Panc1 (cell line): ENCODE measurements around the gene KCNN3. TPM values are rescaled to one million over a fixed set of nuclear protein-coding genes. Genes with fewer than 3 reads are reported as not detected.

Experiments
- ATAC-seq: fragments of 200-7000 bp; cut with Tn5 transposase; 2 replicates; pipeline ENCODE4 v1.9.1; 2020; ENCODE audit warnings: mild to moderate bottlenecking, moderate library complexity
- BruUV-seq: library from RNA; stranded (reverse); fragments of 400-500 nt; replicated peaks from 2 replicates; lab custom pipeline; 2021; lab: Mats Ljungman, UMichigan
- CTCF ChIA-PET: fragments of 300-600 bp; sonication (Branson Sonifier 250); formaldehyde crosslinking; loops from one replicate; lab custom pipeline; 2022; ENCODE audit warnings: antibody characterized with exemption; lab: Charles Lee
- POLR2A ChIA-PET: fragments of 300-600 bp; sonication (Branson Sonifier 250); formaldehyde crosslinking; loops from one replicate; lab custom pipeline; 2022; ENCODE audit warnings: antibody characterized with exemption; lab: Charles Lee
- DNase-seq: peaks from one replicate; pipeline ENCODE4 v3.0.0-alpha.2; 2010; ENCODE audit warnings: low read depth, low spot score
- H3K27ac ChIP-seq: 2 replicates; pipeline ENCODE4 v1.5.1; 2011; ENCODE audit warnings: mild to moderate bottlenecking, low read length, inconsistent platforms
- H3K27me3 ChIP-seq: fragments of 200-500 bp; sonication (Bioruptor generic); 2 replicates; pipeline ENCODE4 v1.6.0; 2014; ENCODE audit warnings: low read length, inconsistent platforms; ENCODE audit not compliant: control insufficient read depth, insufficient read depth
- H3K36me3 ChIP-seq: fragments of 200-500 bp; sonication (Bioruptor generic); 2 replicates; pipeline ENCODE4 v1.5.1; 2014; ENCODE audit warnings: inconsistent platforms, mild to moderate bottlenecking, low read length, moderate library complexity; ENCODE audit not compliant: control insufficient read depth, insufficient read depth
- H3K4me1 ChIP-seq: 2 replicates; pipeline ENCODE4 v1.5.1; 2011; ENCODE audit warnings: inconsistent platforms, mild to moderate bottlenecking, low read length, moderate library complexity; ENCODE audit not compliant: control insufficient read depth, insufficient read depth
- H3K4me3 ChIP-seq, 2 experiments: 2 replicates each; pipeline ENCODE4 v1.5.1; 2011 to 2012; ENCODE audit warnings: low read depth in 2 of 2, low read length in 2 of 2, mild to moderate bottlenecking in 2 of 2, inconsistent platforms in 1 of 2, moderate library complexity in 1 of 2
- H3K9me3 ChIP-seq: fragments of 200-500 bp; sonication (Bioruptor generic); 2 replicates; pipeline ENCODE4 v1.5.1; 2014; ENCODE audit warnings: low read depth, mild to moderate bottlenecking, inconsistent platforms, low read length, moderate library complexity; ENCODE audit not compliant: control insufficient read depth, insufficient read depth
- POLR2AphosphoS5 ChIP-seq: IDR thresholded peaks from 2 replicates; pipeline ENCODE4 v1.6.1; 2012; ENCODE audit warnings: mild to moderate bottlenecking, low read depth, low read length, moderate library complexity
- SIN3A ChIP-seq: IDR thresholded peaks from 2 replicates; pipeline ENCODE4 v1.6.1; 2012; ENCODE audit warnings: low read depth, mild to moderate bottlenecking, low read length, moderate library complexity, borderline replicate concordance; ENCODE audit not compliant: insufficient read depth
- TCF7L2 ChIP-seq: IDR thresholded peaks from 2 replicates; pipeline ENCODE4 v1.6.1; 2011; ENCODE audit warnings: mild to moderate bottlenecking, low read depth, low read length, inconsistent platforms
- in situ Hi-C: cut with HindIII; loops from 2 replicates; pipeline ENCODE4 v1.10.0; 2016; ENCODE audit warnings: low sequenced_read_pairs, low pct_unique_long_range_greater_than_20kb
- intact Hi-C: fragments of 100-400 bp; cut with micrococcal nuclease; formaldehyde crosslinking; loops from one replicate; pipeline ENCODE4 v1.10.0; 2022; ENCODE audit not compliant: unreplicated experiment
- total RNA-seq: library from RNA; stranded (reverse); gene quantifications from one replicate; pipeline ENCODE4 v1.2.1, GENCODE V29; 2021; ENCODE audit not compliant: unreplicated experiment
- TF ChIP-seq, protein P1 (sequence below): fragments of 450-650 bp; IDR thresholded peaks from 2 replicates; pipeline ENCODE4 v1.5.1; 2017; ENCODE audit warnings: mild to moderate bottlenecking
- TF ChIP-seq, protein P2 (sequence below), 2 experiments: IDR thresholded peaks; 2 replicates each; pipeline ENCODE4 v1.6.1; 2011 to 2012; ENCODE audit warnings: low read depth in 2 of 2, control low read depth in 1 of 2, low read length in 1 of 2, mild to moderate bottlenecking in 1 of 2, moderate library complexity in 1 of 2; ENCODE audit not compliant: insufficient read depth in 1 of 2

The KCNN3 gene
- total RNA-seq, 1 experiment from 2014 or later: 0.05 TPM

DNA sequence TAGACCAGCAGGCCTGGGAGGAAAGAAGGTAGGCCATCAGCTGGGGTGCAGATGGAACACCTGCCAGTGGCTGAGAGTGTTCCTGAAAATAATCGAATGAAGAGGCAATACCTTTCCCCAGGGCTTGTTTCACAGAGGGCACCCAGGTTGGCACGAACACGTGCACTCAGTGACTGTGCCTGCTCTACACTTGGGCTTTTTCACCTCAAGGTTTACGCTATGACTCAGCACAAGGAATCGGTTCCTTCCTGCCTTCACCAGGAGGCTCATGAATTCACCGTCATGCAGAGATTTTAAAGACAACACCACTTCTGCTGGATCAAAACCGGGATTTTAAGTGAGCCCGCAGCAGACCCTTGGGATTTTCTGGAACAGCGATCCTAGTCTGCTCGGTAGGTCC lies 143.6 kb downstream of the KCNN3 start:
- TF ChIP-seq POLR2AphosphoS5: no peak
- CTCF ChIA-PET: no interaction called here
- no peak for DNase-seq
- POLR2A ChIA-PET: no interaction called here
- H3K4me3 ChIP-seq: no peak overlapping the region
- intact Hi-C loops: loop anchor here (5.0 kb wide), 1 partner anchor 276 kb away; the partner anchor contains the start of gene ZBTB7B
- no peaks in the 10 kb centered on the region for H3K9me3 ChIP-seq
- ATAC-seq: no peak
- in situ Hi-C loops: no loop called here
- H3K36me3 ChIP-seq: no peaks in the 10 kb centered on the region; the same call in 1 of the 2 replicates
- H3K27ac ChIP-seq: no peak overlapping the region
- H3K4me1 ChIP-seq: no peaks in the 10 kb centered on the region
- BruUV-seq: no TSS peak
- H3K27me3 ChIP-seq: peaks cover 3% of the 10 kb centered on the region; the same call in 1 of the 2 replicates

DNA sequence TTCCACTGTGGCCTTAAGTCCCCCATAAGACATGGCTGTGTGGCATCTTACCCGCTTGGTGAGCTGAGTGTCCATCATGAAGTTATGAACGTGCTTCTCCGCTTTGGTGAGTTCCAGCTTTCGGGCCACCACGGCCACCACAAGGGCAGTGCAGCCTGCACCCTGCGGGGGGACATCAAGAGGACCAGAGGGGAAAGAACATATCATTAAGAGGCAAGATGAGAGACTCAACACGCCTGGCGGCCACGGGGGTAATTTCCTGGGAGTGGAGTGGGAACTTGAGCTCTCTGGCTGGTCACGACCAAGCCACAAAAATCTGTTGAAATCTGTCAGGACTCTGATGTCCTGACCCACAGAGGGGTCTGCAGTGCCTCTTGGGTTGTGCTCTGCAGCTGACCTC lies 144.2 kb downstream of the KCNN3 start:
- no peak overlapping the region for H3K27ac ChIP-seq
- ChIA-PET CTCF (no interaction called here), POLR2A (no interaction called here)
- TF ChIP-seq, protein P1, sequence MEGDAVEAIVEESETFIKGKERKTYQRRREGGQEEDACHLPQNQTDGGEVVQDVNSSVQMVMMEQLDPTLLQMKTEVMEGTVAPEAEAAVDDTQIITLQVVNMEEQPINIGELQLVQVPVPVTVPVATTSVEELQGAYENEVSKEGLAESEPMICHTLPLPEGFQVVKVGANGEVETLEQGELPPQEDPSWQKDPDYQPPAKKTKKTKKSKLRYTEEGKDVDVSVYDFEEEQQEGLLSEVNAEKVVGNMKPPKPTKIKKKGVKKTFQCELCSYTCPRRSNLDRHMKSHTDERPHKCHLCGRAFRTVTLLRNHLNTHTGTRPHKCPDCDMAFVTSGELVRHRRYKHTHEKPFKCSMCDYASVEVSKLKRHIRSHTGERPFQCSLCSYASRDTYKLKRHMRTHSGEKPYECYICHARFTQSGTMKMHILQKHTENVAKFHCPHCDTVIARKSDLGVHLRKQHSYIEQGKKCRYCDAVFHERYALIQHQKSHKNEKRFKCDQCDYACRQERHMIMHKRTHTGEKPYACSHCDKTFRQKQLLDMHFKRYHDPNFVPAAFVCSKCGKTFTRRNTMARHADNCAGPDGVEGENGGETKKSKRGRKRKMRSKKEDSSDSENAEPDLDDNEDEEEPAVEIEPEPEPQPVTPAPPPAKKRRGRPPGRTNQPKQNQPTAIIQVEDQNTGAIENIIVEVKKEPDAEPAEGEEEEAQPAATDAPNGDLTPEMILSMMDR: no peak
- TF ChIP-seq TCF7L2: no peak
- TF ChIP-seq, protein P2, sequence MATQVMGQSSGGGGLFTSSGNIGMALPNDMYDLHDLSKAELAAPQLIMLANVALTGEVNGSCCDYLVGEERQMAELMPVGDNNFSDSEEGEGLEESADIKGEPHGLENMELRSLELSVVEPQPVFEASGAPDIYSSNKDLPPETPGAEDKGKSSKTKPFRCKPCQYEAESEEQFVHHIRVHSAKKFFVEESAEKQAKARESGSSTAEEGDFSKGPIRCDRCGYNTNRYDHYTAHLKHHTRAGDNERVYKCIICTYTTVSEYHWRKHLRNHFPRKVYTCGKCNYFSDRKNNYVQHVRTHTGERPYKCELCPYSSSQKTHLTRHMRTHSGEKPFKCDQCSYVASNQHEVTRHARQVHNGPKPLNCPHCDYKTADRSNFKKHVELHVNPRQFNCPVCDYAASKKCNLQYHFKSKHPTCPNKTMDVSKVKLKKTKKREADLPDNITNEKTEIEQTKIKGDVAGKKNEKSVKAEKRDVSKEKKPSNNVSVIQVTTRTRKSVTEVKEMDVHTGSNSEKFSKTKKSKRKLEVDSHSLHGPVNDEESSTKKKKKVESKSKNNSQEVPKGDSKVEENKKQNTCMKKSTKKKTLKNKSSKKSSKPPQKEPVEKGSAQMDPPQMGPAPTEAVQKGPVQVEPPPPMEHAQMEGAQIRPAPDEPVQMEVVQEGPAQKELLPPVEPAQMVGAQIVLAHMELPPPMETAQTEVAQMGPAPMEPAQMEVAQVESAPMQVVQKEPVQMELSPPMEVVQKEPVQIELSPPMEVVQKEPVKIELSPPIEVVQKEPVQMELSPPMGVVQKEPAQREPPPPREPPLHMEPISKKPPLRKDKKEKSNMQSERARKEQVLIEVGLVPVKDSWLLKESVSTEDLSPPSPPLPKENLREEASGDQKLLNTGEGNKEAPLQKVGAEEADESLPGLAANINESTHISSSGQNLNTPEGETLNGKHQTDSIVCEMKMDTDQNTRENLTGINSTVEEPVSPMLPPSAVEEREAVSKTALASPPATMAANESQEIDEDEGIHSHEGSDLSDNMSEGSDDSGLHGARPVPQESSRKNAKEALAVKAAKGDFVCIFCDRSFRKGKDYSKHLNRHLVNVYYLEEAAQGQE (IDR thresholded peaks at IDR 0.05; ENCODE audit: insufficient read depth in 1 of 2, low read depth in 2 of 2, low read length in 1 of 2): no peak
- no peak for TF ChIP-seq SIN3A
- TF ChIP-seq POLR2AphosphoS5: no peak
- H3K4me1 ChIP-seq: no peaks in the 10 kb centered on the region
- BruUV-seq: no TSS peak
- H3K9me3 ChIP-seq: no peaks in the 10 kb centered on the region
- intact Hi-C loops: loop anchor here (5.0 kb wide), 1 partner anchor 276 kb away; the partner anchor contains the start of gene ZBTB7B
- H3K27me3 ChIP-seq: peaks cover 3% of the 10 kb centered on the region; the same call in 1 of the 2 replicates
- no peak for ATAC-seq
- DNase-seq: no peak
- H3K4me3 ChIP-seq: no peak overlapping the region
- in situ Hi-C loops: no loop called here
- H3K36me3 ChIP-seq: no peaks in the 10 kb centered on the region; the same call in 1 of the 2 replicates
